Colon (tissue), 2 donors: ENCODE results near the gene UPK1A.
"Not testable (repeated sequence)": the region's sequence is repeated elsewhere in the genome, so short reads cannot be mapped to it uniquely, and the experiment has no call there.

Experiments
- FAIRE-seq: peaks from 2 replicates; lab custom pipeline; 2012; peaks lifted over from hg19 to GRCh38; lab: Jason Lieb, UNC
- donor health status: control.
- donor health status: control.

The UPK1A gene

GRCh38 chr19:35718345-35719041 is 52.2 kb downstream of the UPK1A start:
- FAIRE-seq, result no peak

GRCh38 chr19:35719402-35720162 is 53.3 kb downstream of the UPK1A start:
- no peak for FAIRE-seq

- FAIRE-seq, result no peak
Observed at GRCh38 chr19:35720163-35720524, 53.8 kb downstream of the UPK1A start.

GRCh38 chr19:35720648-35721047 is 54.3 kb downstream of the UPK1A start:
- no peak for FAIRE-seq

GRCh38 chr19:35721374-35721773 is 55.1 kb downstream of the UPK1A start:
- no peak for FAIRE-seq

GRCh38 chr19:35722461-35722860 is 56.1 kb downstream of the UPK1A start:
- no peak for FAIRE-seq

GRCh38 chr19:35722897-35723296 is 56.6 kb downstream of the UPK1A start:
- FAIRE-seq, result no peak

- FAIRE-seq, result no peak
Observed at GRCh38 chr19:35723671-35724070, 57.4 kb downstream of the UPK1A start.

- FAIRE-seq, result not testable (repeated sequence)
Observed at GRCh38 chr19:35724132-35724531, 57.8 kb downstream of the UPK1A start.

- FAIRE-seq, result no peak
Observed at GRCh38 chr19:35724560-35724959, 58.2 kb downstream of the UPK1A start.

- no peak for FAIRE-seq
Observed at GRCh38 chr19:35725216-35725861, 59.0 kb downstream of the UPK1A start.

- no peak for FAIRE-seq
Observed at GRCh38 chr19:35727053-35727955, 61.0 kb downstream of the UPK1A start.
